ENCODE measurements around the gene PKD1L1.

The PKD1L1 gene

DNA sequence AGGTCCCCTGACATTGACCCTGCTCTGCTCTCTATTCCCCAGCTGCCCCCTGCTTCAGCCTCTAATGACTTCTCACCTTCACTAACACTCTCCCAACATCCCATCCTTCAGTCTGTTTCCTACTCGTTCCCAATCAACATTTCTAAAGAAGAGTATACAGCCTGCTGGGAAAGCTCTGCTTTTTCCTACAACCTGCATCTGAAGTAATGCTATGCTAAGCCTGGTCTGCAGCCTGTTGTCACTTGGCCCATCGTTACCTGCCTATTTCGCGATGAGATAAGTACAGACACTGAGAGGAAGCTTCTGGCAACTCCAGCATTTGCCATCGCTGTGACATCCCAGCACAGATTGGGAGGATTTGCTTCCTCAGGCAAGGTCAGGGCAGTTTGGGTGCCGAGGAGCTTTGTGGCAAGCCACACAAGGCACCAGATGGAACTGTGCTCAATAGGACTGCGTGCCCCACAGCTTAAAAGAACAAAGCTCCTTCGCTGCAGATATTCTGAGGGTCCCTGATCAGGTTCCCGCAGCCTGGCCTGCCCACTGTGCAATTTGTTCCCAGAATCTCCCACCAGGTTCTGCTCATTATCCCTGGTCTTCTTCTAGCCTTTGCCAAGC is 51.4 kb downstream of the PKD1L1 start:
- no peak for DNase-seq

DNA sequence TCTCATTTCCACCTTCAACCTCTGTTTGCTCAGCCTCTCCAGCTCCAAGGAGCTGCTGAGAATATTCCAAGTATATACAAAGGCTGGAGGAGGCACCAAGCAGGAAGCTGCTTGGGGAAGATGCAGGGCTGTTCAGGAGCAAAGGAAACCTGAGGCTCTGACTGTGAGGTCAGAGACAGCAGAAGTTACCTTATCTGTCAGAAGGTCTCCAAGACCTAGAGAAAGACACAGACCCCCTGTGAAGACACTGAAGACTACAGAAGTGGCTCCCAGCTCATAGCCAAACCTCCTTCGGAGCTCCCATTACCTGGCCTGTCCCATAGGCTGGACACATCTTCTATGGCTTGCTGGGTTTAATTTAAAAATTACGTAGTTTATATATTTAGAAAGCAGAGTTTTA is 53.2 kb downstream of the PKD1L1 start:
- no peak for DNase-seq

DNA sequence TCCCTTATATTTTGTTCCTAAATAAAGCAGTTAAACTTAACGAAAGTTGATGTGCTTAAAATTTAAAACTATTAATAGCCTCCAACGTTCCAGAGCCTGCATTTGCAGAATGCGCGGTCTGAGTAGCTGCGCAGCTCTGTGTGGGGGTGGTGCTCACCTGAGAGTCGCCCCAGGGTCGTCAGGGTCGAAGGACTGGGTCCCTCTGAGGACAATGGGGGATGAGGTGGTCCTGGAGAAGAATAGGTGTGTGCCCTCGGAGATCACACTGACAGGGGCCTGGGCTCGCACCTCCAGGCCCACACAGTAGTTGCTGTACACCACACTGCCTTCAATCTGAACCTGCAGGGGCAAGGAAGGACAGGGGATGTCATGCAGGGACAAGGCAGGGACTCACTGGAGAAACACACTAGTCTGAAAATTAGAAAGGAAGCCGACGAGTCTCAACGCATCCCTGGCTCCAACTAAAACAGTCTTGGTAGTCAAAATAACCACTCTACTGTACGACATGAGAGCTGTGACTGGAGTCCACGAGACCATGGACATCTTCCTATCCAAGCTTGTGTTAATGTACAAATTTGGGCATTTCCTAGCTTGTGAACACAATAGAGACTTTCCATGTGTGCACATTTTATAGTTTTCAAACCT is 54.4 kb downstream of the PKD1L1 start:
- DNase-seq: no peak

GRCh38 chr7:47893238-47893637 is 55.0 kb downstream of the PKD1L1 start:
- peak in 1 of 2 experiments; percentile 27 for DNase-seq

- no peak for DNase-seq
Observed at GRCh38 chr7:47890606-47891005, 57.7 kb downstream of the PKD1L1 start.

DNA sequence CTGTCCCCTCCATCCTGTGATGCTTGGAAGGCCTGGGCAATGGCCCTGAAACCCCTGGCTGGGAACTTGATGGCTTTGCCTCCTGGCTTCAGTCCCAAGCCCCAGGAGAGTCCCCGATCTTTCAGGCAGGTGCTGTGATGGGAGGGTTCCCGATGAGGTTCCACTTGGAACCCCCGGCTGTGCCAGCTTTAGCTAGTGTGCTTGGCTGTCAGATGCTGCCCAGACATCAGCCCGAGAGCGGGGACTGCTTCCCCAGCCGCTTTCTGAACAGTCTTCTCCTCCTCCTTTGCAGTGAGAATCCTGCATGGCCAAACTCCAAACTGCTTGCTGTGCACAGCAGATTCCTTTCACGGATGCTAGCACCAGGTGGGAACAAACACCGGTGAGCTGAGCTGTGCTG is 58.1 kb downstream of the PKD1L1 start:
- DNase-seq: no peak

- DNase-seq: no peak
Observed at GRCh38 chr7:47889723-47890122, 58.5 kb downstream of the PKD1L1 start.

- no peak for DNase-seq
Observed at GRCh38 chr7:47888371-47889265, 59.6 kb downstream of the PKD1L1 start.

DNA sequence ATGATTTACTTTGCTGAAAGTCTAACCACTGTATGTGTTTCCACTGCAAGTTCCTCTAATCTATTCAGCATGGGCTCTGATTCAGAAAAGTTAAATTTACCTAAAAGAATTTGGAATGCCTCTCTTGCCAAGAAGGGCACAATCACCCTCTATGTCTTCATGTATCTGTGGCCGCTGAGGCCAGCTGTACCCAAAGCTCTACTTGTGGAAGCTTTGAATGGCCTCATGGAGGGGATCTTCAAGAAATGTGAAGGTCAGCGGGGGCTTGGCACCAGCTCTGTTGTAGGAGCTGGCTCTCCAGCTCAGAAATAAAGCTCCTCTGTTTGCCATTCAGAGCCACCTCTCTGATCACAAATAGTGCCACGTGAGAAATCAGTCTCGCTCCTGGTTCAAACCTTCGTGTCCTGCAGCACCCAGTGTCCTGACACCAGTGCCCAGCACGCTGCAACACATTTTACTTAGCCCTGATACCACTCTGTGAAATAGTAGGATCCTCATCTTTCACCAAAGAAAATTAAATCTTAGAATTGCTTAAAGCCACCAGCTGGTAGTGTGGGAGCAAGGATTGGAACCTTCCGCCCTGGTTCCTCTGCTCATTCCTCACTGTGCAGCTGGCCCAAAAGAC is 61.1 kb downstream of the PKD1L1 start:
- DNase-seq: no peak

DNA sequence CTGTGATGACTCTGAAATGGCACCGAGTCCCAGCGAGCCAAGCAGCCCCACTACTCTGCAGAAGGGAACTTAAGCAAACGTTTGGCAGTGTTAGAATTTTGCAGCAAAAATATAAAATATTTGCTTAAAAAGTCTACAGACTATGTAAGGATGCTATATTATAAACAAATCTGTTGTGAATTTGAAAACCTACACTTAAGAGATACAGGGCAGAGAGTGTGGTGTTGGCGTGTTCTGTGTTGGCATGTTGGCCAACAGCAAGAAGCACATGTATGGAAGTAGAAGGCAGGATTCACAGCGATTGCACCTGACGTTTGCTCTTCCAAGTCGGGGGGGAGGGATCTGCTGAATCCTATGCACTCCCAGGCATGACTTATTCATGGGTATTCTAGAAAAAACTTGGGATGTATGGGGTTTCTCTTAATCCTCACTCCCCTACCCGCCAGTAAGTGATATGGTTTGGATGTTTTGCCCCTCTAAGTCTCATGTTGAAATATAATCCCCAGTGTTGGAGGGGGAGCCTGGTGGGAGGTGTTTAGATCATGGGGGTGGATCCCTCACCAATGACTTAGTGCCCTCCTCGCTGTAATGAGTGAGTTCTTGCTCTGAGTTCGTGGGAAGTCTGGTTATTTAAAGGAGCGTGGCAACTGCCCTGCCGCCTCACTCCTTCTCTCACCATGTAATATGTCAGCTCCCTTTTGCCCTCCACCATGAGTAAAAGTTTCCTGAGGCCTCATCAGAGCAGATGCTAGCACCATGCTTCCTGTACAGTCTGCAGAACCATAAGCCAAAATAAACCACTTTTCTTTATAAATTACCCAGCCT is 62.1 kb downstream of the PKD1L1 start:
- no peak for DNase-seq

GRCh38 chr7:47885309-47885986 is 62.8 kb downstream of the PKD1L1 start:
- no peak for DNase-seq

DNA sequence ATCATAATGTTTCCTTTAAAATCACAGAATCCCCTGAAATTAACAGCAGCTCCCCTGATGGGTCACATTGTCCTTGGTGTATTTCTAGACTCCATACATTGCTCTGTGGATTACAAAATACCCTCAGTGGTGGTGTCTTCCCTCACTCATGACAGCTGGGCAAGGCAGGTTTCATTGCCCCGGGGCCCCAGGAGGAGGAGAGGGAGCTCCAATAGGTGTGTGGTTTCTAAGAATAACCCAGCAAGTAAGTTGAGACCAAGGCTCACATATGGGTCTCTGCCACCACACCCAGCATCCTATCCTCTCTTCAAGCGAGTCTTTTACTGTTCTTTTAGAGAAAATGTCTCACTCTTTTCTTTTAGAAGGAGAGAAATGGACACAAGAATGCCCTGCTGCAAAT is 63.6 kb downstream of the PKD1L1 start:
- DNase-seq: no peak

- no peak for DNase-seq
Observed at GRCh38 chr7:47882635-47883034, 65.6 kb downstream of the PKD1L1 start.

DNA sequence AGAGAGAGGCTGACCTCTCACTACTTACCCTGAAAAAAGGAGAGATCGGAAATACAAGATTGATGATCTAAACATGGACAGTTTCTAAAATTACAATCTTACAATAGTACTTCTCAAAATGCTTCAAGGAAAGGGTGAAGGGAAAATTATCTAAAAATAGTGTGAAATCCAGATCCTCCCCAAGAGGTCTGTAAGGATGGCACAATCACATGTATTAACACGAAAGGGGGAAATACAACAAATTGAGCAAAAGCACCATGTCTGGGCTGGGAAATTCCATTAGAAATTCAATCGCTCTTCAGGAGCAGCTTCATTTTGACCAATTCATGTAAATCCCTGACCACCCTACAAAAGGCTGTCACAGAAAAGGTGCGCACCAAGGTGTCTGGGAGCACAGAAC is 67.0 kb downstream of the PKD1L1 start:
- DNase-seq: no peak

DNA sequence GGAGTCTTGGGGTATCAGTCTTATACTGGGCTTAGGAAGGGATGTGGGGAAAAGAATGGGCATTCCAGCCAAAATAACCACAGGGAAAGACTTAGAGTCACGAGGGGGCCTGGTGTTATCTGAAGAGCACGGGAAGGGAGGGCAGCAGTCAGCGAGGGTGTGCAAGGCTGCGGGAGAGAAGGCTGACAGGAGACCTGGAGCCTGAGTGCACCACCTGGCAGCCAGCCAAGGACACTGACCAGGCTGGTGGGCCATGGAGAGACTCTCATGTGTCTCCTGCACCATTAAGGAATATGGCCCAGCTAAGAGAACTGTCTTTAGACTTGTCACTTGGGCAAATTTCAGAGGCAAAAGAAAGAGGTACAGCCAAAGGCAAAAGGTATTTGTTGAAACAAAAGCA is 69.6 kb downstream of the PKD1L1 start:
- DNase-seq: no peak

DNA sequence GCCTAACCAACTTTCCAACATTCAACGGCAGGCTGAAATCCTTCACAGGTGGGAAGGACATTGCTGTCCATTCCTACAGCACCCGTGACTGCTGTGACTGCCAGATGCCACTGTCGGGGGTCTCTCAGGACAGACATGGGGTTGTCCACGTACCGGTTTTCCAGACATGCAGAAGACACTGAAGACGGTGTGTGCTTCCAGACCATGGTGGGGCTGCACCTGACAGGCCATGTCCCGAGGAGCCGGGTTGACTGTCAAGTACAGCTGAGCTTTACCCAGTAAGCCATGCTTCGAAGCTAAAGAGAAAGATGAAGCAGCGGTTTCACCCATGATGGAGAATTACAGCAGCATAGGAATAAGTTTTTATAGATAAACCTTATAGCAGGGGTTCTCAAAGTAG is 70.9 kb downstream of the PKD1L1 start:
- no peak for DNase-seq

GRCh38 chr7:47875998-47876744 is 72.1 kb downstream of the PKD1L1 start:
- no peak for DNase-seq

GRCh38 chr7:47875406-47875805 is 72.9 kb downstream of the PKD1L1 start:
- DNase-seq: no peak

GRCh38 chr7:47873762-47874161 is 74.5 kb downstream of the PKD1L1 start:
- DNase-seq: no peak

GRCh38 chr7:47867286-47867685 is 81.0 kb downstream of the PKD1L1 start:
- no peak for DNase-seq

DNA sequence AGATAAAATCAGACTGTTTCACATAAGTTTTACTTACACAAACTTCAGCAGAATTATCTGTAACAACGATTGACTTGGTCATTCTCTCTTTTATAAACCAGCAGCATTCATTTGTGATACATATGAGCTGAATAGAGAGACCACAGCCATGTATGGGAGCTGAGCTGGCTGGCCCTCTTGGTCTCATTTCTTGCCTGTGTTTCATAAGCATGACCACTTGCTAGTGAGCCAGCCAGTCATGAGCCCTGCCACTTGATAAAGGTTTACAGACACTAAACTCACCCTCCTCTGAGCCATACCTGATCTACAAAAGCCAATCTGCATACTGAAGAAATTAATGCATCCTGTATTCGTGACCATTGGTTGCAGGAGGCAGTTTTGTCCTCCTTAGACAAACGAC is 82.1 kb downstream of the PKD1L1 start:
- DNase-seq: no peak
